GM21717 (cell line): ENCODE measurements around the gene KRT80.

Experiments used
- ATAC-seq: cut with Tn5 transposase; IDR thresholded peaks from one replicate; pipeline ENCODE4 v1.9.1; 2021; ENCODE audit warnings: mild to moderate bottlenecking, moderate library complexity; ENCODE audit not compliant: unreplicated experiment

Gene KRT80

DNA sequence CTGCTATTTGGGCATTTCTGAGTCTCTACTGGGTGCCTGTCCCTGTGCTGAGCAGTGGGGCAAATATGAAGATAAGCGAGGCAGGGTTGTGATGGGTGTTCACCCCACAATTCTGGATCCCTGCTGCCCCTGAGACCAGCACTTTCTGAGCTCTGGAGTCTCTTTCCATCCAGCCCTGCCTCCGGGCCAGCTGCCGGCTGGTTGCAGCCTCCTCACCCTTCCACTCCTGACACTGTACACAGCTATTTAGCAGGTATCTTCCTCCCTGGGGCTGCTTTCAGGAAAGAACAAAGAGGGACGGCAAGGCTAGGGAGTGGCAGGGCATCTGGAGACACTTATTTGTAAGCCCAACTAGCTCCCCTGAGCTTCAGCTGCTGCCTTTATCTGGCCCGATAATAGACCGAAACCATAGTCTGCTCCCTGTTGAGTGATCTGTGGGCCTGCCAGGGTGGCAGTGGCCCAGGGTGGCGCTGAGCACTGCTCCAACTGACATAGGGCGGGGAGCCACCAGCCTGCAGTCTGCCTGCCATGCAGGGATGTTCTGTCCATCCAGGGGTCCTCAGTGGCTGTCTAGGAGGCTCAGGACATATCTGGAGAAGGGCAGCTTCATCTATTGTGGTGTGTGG, 7.6 kb upstream of the KRT80 start:
- ATAC-seq, result no peak

DNA sequence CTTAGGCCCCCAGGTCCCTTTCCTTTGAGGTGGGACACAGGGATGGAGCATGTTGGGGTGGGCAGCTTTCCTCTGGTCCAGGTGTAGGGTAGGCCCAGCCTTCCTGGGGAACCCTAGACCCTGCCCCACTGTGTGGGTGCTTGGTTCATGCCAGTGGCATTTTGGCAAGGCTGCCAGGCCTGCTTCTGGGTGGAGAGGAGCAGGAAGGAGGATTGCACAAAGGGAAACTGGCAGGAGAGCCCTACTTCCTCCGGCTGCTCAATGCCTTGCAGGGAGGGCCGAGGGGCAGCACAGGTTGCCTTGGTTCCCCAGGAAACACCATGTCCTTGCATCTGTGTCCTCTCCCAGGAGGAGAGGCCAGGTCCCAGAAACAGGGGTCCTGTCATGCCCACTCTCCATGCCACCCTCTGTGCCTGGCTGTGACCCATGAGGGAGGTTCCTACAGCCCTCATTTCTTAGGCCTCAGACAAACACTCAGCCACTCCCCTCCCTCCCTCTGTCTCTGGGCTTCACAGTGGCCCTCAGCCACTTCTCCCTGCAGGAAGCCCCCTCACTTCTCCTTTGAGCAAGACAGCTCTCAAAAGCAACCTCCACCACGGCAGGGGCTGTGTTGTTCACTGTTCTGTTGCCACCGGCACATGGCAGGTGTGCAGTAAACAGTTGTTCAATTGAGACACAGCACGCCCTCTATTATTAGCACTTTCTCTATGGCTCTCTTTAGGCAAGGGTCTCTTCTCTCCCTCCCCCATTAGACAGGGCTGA, 6.8 kb upstream of the KRT80 start:
- no peak for ATAC-seq

DNA sequence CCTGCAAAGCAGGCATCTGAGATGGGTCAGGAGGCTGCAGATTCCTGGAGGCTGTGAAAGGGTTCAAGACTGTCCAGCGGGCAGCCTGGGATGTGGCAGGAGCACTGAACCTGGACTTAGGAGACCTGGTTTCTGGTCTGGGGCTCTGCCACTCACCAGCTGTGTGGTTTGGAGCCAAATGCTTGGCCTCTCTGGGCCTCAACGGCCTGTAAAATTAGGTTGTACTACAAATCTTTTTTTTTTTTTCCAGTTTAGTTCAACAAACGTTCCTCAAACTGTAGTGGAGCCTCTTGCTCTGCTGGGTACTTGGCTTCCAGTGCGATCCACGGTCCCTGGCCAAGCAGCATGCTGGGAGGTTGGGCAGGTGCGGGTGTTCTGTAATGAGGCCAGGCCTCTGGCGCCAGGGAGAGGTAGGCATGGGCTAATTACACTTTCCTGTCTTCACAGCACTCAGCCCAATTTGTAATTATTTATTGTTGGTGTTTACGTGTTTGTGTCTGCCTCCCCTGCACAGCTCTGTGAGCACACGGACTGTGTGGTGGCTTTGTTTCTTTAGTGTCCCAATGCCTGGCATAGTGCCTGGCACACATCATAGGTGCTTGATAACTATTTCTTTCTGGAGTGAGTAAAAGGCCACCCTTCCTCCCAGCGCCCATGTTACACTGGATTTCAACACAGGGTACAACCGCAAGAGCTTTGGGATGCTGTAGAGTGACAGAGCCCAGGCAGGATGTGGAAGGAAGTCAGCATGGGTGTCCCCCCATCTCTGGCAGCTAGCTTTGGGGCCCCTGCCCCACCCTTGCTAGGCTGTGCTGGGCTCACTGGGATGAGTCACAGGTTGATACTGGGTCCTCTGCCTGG, 5.8 kb upstream of the KRT80 start:
- no peak for ATAC-seq

DNA sequence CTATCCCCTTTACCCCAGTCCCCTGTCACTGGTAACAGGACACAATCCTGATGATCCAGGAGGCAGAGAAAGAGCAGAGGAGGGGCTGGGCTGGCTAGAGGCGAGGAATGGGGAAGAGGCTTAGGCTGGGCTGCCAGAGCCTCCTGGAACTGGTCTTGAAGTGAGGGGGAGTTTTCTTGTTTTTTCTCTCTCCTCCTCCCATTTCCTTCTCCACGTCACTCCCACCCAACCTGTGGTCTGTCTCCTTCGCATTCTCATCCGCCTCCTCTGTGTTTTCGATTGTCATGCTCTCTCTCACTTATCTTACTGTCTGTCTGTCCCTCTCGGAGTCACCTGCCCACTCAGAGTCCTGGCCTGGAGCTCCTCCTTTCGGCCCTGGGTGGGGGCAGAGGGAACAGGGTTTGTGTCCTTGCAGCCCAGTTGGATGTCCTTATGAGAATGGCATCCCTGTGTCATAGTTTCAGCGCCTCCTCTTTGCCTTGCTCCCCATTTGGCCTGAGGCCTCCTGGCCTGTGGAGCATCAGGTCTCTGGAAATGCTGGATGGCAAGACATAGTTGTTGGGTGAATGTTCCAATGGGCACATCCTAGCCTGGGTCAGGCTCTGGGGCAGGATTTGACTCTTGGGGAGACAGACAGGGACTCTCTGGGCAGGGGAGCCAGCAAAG, 3.4 kb upstream of the KRT80 start:
- ATAC-seq, result no peak

DNA sequence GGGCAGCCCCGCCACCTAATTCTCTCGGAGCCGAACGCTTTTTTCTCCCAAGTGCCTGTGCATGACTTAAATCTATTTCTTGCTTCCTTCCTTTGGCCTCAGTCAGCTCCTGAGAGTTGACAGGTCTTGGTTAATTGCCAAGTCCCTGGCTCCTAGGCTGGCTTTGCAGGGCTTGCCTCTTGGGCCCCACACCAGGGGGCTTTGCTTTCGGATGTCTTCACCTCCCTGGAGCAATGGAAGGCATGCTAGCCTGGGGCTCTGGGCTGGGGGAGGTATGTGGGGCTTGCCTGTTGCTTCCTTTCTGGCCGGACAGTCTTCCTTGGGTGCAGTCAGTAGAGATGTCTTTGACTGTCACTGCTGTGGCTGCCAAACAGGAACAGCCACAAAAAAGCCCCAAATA, 2.2 kb upstream of the KRT80 start:
- no peak for ATAC-seq

DNA sequence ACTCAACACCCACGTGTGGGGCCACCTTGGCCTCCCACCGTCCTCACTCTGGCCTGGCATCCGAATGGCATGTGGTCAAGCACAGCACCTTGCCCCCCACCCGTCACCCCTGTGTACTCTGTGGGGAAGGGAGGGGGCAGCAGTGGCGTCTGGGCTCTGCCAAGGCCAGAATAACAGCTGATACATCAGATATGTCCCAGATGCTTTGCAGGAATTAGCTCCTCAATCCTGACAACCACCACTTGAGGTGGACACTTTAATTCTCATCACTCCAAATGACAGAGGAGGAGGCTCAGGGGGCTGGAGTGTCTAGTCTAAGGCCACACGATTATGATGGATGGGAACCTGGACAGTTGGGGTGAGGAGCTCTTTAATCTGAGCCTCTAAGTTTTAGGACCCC, 1.7 kb upstream of the KRT80 start:
- ATAC-seq, result no peak

DNA sequence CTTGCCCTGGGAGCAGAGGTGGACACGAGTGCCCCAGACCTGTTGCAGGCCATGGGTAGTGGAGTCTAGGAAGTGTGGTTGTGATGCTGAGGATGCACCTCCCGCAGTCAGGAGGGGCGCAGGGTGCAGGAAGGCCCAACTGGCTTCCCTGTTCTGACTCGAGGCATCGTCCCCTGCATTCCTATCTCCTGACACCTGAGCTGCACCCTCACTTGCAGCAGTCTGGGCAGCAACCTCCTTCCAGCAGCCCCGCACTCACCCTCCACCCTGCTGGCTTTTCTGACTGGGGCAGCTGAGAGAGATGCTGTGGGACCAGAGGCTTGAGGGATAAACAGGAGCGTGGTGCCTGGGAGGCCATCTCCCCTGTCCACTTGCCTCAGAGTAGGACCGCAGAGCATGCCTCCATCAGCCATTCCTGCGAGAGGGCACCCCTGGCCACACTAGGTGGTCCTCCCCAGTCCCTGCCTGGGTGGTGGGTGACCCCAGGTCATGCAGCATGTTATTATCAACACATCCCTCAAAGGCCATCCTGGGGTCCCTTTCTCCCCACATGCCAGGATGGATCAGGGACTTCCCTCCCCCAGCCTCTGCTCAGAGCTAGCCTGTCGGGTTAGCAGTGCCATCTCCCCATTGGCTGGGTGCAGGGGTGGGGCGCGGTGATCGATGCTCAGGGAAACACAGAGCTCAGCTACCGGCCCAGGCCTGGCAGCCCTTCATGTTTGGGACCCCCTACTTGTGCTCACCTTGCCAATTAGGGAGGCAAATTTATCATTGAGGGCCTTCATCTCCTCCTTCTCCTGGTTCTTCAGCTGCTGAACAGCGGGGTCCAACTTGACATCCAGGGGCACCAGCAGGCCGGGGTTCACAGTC, 719 bp downstream of the KRT80 start:
- no peak for ATAC-seq

DNA sequence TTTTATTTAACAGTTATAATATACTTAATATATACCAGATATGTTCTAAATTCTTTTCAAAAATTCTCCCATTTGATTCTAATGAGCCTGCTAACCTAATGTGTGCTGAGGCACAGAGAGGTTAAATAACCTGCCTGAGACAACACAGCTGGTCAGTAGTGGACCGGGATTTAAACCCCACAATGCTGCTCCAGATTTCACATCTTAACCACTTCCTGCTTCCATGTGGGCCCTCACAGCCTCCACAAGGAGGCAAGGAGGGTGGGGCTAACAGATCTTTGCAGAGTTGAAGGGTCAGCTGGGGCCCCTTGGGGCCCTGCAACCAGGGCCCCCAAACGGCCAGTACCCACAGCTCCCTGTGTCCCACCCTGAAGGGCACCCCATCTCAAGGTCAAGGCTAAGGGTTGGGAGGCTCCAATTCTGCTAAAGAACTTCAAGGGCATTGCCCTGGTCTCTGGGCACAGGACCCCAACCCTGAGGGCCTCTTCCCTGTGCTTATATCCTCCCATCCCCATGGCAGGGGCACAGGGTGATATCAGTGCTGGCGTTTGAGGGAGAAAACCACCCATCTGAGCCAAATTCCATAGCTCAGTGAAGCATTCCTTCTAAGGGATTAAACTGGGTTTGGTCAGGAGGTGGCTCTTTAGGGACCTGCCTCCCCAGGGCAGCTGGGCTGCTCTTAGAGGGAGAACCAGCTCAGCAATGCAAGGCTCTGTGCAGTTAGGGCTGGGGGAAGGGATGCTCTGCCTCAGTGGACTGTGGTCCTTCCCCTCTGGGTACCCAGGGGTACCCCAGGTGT, 2.2 kb downstream of the KRT80 start:
- no peak for ATAC-seq

DNA sequence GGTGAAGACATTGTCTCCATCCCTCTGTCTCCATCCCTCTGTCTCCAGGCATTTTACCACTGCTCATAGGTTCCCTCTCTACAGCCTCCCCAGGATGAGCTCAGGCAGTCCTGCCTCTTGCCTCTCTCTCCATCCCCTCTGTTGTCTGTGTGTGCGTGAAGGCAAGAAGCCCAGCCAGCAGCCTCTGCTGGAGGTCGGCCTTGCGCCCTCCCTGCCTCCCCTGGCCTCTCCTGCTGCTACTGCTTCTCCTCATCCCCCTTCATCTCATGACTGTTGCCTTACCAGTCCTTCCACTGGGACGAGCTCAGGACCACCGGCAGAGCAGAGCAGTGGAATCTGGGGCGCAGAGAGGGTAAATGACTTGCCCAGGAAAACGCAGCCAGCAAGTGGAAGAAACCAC, 3.2 kb downstream of the KRT80 start:
- ATAC-seq, result no peak

DNA sequence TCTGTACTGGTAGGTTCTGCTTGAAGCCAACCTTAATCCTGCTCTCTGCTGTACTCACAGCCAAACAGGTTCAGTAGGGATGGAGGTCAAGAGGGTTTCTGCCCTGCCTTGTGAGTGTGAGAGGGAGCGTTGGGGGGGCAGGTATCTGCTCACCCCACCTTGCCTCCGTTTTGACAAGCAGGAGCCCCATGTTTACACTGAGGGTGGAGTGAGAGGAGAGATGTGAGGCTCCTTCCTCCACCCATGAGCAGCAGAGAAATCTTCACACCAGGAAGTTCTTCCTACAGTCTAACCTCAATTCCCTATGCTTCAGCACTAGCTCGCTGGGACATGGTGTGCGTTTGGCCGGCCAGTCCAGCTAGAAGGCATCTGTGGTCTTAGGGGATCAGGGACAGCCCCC, 4.2 kb downstream of the KRT80 start:
- no peak for ATAC-seq

DNA sequence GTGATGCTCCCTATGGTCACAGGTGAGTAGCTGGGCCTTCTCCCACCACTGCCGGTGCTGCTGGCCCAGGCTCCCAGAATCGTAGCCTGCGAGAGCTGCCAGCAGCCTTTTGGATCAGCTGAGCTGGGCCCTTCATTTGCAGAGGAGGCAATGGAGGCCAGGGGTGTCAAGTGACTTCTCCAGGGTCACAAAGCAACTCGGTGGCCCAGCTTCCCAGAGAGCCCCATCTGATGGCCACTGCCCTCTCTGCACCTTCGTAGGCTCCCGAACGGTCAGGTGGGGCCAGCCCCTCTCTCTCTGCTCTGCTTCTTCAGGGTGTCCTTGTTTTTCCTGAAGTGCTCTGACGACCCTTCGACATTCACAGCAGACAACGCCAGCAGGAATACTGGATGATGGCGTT, 4.6 kb downstream of the KRT80 start:
- no peak for ATAC-seq

DNA sequence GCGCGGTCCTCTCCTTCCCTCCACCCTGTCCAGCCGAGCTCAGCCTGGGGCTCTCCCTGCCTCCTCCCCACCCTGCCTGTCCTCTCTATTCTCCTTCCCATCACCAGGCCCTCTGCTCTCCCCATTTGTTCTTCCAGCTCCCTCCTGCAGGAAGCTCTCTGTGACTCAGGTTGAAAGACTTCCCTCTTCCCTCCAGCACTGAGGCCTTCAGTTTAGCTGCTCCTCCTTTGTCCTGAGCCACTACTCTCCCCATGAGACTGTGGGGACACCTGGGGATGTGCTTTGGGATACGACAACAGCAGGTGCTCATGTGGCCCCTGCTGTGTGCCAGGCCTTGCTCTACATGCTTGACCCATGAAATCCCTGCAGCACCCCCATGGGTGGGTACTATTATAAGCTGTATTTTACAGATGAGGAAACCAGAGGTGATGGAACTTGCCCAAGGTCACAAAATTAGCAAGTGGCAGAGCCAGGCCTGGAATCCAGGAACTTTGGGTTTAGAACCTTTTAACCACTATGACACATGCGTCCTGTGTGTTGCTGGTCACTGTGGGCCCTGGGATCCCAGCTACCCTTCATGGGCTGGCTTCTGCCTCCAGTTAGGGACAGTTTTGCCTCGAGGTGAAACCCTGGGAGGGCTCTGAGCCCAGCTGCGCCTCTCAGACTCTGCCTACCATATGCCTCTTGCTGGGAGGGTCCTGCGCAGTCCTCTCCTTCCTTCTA, 5.5 kb downstream of the KRT80 start:
- no peak for ATAC-seq

DNA sequence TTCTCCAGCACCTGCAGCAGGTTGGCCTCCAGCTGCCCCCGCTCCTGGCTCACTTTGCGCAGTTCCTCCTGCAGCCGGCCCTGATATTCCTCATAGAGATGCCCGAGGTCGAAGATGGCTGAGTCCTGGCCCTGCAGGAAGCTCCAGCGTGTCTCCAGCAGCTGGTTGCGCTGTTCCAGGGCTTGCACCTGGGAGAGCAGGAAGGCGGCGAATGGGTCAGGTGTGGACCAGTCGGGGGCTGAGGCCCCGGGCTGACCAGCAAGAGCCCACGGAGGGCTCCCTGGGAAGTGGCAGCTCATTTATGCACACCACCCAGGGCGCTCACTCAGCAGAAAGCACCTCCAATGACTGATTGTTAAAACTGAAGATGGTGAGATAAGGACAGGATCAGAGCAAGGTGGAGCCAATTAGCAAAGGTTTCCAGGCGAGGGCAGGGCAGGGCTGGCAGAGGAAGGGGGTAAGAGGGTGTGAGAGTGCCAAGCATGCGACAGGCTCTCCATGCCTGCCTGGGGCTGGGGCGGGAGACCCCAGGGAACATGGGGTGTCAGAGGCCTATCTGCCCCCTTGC, 6.3 kb downstream of the KRT80 start:
- no peak for ATAC-seq

DNA sequence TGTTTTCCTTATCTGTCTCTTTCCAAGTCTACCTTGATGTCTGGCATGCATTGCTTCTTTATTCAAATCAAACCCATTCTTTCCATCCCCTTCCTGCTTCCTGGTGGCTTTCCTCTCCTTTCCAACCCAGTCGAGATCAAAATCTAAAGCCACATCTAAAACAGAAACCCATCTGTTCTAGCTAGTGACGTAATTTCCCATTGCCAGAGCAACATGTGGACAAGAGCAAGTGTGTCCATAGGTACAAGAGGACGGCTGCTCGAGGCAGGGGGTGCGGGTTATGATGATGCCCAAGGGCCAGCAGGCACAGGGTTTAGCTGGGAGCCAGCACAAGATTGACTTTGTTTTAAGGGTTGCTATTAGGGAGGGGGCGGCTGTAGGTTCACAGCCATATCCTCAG, 7.0 kb downstream of the KRT80 start:
- ATAC-seq, result no peak

DNA sequence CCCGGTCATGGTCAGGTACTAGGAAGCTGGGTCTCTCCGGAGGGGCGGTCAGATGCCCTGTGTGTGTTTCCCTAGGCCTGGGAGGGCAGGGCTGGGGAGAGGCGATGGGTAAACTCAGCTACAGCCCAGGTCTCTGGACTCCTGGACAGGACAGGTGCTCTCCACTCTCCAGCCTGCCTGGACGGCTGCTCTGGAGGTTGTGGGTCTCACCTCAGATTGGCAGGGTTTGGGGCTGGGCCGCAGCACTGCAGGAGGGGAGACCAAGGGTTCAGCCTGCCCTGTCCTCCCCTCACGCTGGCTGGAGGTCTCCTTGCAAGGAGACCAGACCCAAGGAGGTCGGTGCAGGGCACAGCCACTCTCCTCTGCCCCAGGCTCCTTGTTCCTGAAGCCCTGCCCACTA, 7.8 kb downstream of the KRT80 start:
- no peak for ATAC-seq

DNA sequence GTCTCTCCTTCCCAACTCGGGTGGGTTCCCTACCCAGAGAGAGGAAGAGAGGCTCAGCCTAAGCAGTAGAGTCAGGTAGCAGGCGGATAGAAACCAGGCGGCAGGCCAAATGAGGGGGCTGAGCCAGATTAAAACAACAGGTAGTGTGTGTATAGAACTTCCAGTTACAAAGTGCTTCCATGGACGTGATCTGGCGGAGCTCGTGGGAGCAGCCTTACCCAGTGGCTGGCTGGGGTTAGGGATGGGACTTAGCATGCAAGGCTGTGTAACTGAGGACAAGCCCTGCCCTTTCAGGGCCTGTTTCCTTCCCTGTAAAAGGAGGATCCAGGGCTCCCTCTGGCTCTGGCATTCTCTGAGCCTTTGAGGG, 8.3 kb downstream of the KRT80 start:
- ATAC-seq, result no peak

DNA sequence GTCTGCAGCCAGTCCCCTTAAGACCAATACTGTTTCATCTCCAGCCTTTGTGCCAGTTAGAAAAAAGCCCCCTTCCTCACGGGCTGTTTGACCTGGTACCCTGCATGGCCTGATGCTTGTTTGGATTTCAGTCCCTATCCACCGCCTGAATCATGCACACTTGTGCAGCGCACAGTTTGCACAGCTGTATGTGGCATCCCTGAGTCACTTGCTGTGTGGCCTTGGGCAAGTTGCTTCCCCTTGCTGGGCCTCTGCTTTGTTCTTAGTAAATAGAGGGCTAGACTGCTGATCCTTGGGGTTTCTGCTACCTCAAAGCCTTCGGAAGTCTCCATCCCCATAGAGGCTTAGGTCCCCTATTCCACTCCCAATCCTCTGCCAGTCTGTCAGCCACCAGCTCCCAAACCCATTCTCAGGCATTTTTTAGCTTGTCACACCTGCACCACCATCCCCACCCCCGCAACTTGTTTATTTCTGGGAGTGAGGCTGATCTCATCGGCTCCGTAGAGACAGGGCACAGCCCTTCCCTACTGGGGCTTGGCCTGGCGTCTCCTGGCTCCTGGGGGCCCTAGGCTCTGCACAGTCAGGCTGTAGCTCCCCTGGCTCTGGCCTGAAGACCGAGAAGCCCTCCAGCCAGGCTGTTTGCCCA, 8.8 kb downstream of the KRT80 start:
- ATAC-seq, result no peak

DNA sequence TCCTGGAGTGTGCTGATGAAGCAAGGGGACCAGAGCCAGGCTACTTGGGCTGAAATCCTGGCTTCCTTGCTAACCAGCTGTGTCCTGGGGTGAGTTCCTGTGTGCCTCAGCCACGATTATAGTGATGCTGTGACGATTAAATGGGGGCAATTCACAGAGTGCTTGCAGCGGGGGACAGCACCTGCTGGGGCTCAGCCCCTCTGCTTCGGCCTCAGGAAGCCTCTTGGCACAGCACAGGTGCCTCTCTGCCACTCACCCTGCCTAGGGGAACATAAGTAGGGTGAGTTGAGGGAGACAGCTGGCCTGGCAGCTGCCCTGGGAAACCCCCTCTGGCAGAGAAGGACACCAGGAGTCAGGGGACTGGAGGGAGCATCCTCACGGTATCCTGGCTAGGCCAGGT, 9.4 kb downstream of the KRT80 start:
- no peak for ATAC-seq
